HG02970 (cell line): ENCODE measurements around the gene TENT4A.

ENCODE experiments used
- ATAC-seq: cut with Tn5 transposase; IDR thresholded peaks from one replicate; pipeline ENCODE4 v1.9.1; 2021; ENCODE audit warnings: mild to moderate bottlenecking, moderate library complexity, moderate number of reproducible peaks; ENCODE audit not compliant: unreplicated experiment, low FRiP score

Gene TENT4A

GRCh38 chr5:6790346-6790865 lies 77.2 kb downstream of the TENT4A start:
- ATAC-seq = no peak

GRCh38 chr5:6791031-6791430 lies 77.8 kb downstream of the TENT4A start:
- ATAC-seq = no peak

GRCh38 chr5:6792376-6792775 lies 79.1 kb downstream of the TENT4A start:
- ATAC-seq = no peak

- ATAC-seq = no peak
Measured at GRCh38 chr5:6792911-6793471, 79.8 kb downstream of the TENT4A start.

GRCh38 chr5:6801236-6801635 lies 88.0 kb downstream of the TENT4A start:
- ATAC-seq = no peak

- no peak for ATAC-seq
Measured at GRCh38 chr5:6803981-6804550, 90.8 kb downstream of the TENT4A start.

- ATAC-seq = no peak
Measured at GRCh38 chr5:6804766-6805501, 91.7 kb downstream of the TENT4A start.

GRCh38 chr5:6805841-6806240 lies 92.6 kb downstream of the TENT4A start:
- ATAC-seq = no peak
